ENCODE measurements around the gene ANTKMT.

Gene ANTKMT

DNA sequence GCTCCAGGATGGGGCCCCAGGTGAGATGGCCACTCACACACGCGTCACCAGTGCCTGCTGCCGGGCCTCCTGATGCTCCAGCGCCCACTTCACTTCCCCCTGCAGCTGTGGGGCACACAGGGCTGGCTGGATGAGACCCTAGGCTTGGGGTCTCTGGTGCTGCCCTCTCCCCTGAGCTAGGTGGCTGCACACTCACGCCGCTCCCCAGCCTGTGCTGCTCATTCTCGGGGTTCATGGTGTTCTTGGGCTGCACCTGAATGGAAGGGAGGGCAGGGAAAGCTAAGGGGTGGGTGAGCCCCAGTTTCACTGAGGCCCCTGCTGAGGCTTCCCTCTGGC, 4.1 kb downstream of the ANTKMT start:
- Histone ChIP-seq H3K4me3 (ENCODE audit: low read depth, low read length) (no peak overlapping the region), H2AFZ (ENCODE audit: insufficient read depth, low read length, poor library complexity) (no peak overlapping the region), H4K12ac (ENCODE audit: low read depth, low read length) (no peak overlapping the region), H3K4ac (ENCODE audit: low read depth, low read length) (no peak overlapping the region), H4K91ac (ENCODE audit: low read depth, low read length) (no peak overlapping the region), H3K27ac (ENCODE audit: low read depth, low read length) (no peak overlapping the region), H3K4me2 (ENCODE audit: low read length) (no peak overlapping the region), H3K27me3 (ENCODE audit: insufficient read depth, low read length) (peaks cover 7% of the 10 kb centered on the region), H3K36me3 (ENCODE audit: control insufficient read depth in 1 of 2, insufficient read depth in 2 of 2, low read length in 2 of 2) (peaks cover 0 to 5% of the 10 kb centered on the region in 2 experiments), H3K23ac (ENCODE audit: low read length) (no peak overlapping the region), H3K79me1 (ENCODE audit: low read length) (peaks cover 12% of the 10 kb centered on the region), H2AK5ac (ENCODE audit: low read length) (no peak overlapping the region), H2BK12ac (ENCODE audit: low read length) (no peak overlapping the region), H4K8ac (ENCODE audit: low read depth, low read length) (no peak overlapping the region), H3K18ac (ENCODE audit: low read length) (no peak overlapping the region), H2BK5ac (ENCODE audit: low read depth, low read length, poor library complexity) (no peak overlapping the region), H3K9me3 (ENCODE audit: insufficient read depth, low read depth, low read length) (peaks cover 4% of the 10 kb centered on the region), H3K14ac (ENCODE audit: low read length) (no peak overlapping the region), H3K9ac (ENCODE audit: low read length) (no peak overlapping the region), H3K79me2 (ENCODE audit: control insufficient read depth, insufficient read depth, low read length, poor library complexity) (peaks cover 6% of the 10 kb centered on the region), H2BK120ac (ENCODE audit: insufficient read depth, low read length, poor library complexity) (no peak overlapping the region), H3K4me1 (ENCODE audit: control insufficient read depth in 1 of 2, insufficient read depth in 2 of 2, low read length in 2 of 2) (peaks cover 19 to 26% of the 10 kb centered on the region in 2 experiments)
- no CpG with 5 or more reads among the region's 7 CpGs for WGBS (ENCODE audit: extremely low coverage, insufficient coverage, insufficient read length)
- DNase-seq = no peak

DNA sequence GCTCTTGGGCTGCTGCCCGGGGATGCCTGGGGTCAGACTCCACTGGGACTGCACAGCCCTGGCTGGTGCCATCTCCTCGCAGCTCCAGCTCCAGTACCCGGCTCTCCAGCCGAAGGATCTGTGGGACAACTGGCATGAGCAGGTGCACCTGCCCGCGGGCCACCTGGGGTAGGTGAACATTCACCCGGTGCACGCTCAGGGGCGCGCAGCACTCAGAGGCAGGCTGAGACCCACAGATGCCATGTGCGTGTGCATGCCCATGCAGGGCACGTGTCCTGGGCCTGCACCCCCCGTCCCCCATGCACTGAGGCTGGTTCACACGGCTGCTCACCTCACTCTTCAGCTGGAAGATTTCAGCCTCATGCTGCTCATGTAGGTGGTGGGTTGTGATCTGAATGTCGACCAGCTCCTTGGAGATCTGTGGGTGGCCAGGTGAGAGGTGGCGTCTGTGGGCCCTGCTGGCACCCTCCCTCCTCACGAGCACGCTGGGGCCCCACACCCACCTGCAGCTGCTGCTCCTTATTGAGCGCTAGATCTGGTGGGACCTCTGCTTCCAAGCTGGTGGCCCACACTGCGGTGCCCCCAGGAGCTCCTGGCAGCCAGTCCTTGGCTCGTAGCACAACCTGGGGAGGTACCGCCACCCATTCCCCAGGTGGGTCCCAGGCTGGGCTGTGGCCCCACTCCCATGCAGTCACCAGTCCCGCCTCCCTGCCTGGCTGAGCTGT, 4.7 kb downstream of the ANTKMT start:
- peaks cover 7% of the 10 kb centered on the region for H3K27me3 ChIP-seq (ENCODE audit: insufficient read depth, low read length)
- no peak overlapping the region for H2AK5ac ChIP-seq (ENCODE audit: low read length)
- no peak for DNase-seq
- no peak overlapping the region for H3K23ac ChIP-seq (ENCODE audit: low read length)
- no peak overlapping the region for H3K4me3 ChIP-seq (ENCODE audit: low read depth, low read length)
- H4K12ac ChIP-seq (ENCODE audit: low read depth, low read length) = no peak overlapping the region
- no peak overlapping the region for H4K8ac ChIP-seq (ENCODE audit: low read depth, low read length)
- H2AFZ ChIP-seq (ENCODE audit: insufficient read depth, low read length, poor library complexity) = no peak overlapping the region
- peaks cover 16 to 20% of the 10 kb centered on the region in 2 experiments for H3K4me1 ChIP-seq (ENCODE audit: control insufficient read depth in 1 of 2, insufficient read depth in 2 of 2, low read length in 2 of 2)
- peaks cover 4% of the 10 kb centered on the region for H3K79me2 ChIP-seq (ENCODE audit: control insufficient read depth, insufficient read depth, low read length, poor library complexity)
- H4K91ac ChIP-seq (ENCODE audit: low read depth, low read length) = no peak overlapping the region
- no peak overlapping the region for H2BK5ac ChIP-seq (ENCODE audit: low read depth, low read length, poor library complexity)
- H3K27ac ChIP-seq (ENCODE audit: low read depth, low read length) = no peak overlapping the region
- H3K36me3 ChIP-seq (ENCODE audit: control insufficient read depth in 1 of 2, insufficient read depth in 2 of 2, low read length in 2 of 2) = peaks cover 2 to 5% of the 10 kb centered on the region in 2 experiments
- no CpG with 5 or more reads among the region's 23 CpGs for WGBS (ENCODE audit: extremely low coverage, insufficient coverage, insufficient read length)
- H2BK120ac ChIP-seq (ENCODE audit: insufficient read depth, low read length, poor library complexity) = no peak overlapping the region
- peaks cover 4% of the 10 kb centered on the region for H3K9me3 ChIP-seq (ENCODE audit: insufficient read depth, low read depth, low read length)
- H2BK12ac ChIP-seq (ENCODE audit: low read length) = no peak overlapping the region
- no peak overlapping the region for H3K4me2 ChIP-seq (ENCODE audit: low read length)
- H3K79me1 ChIP-seq (ENCODE audit: low read length) = peaks cover 10% of the 10 kb centered on the region
- no peak overlapping the region for H3K14ac ChIP-seq (ENCODE audit: low read length)
- H3K18ac ChIP-seq (ENCODE audit: low read length) = no peak overlapping the region
- H3K9ac ChIP-seq (ENCODE audit: low read length) = no peak overlapping the region
- H3K4ac ChIP-seq (ENCODE audit: low read depth, low read length) = no peak overlapping the region

DNA sequence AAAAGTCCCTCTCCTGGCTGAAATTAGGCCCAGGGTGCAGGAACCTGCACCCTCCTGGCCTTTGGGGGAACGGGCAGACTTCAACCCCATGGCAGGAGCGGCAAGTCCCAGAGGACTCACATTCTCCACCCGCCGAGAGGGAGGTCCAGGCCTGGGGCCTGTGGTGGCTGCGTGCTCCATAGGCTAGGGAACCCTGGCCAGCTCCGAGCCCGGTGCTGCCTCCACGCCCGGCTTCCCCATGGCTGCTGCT, 5.2 kb downstream of the ANTKMT start:
- Histone ChIP-seq H2AK5ac (ENCODE audit: low read length) (no peak overlapping the region), H2BK5ac (ENCODE audit: low read depth, low read length, poor library complexity) (no peak overlapping the region), H3K18ac (ENCODE audit: low read length) (no peak overlapping the region), H3K14ac (ENCODE audit: low read length) (no peak overlapping the region), H3K4me1 (ENCODE audit: control insufficient read depth in 1 of 2, insufficient read depth in 2 of 2, low read length in 2 of 2) (peaks cover 16 to 18% of the 10 kb centered on the region in 2 experiments), H3K79me1 (ENCODE audit: low read length) (peaks cover 5% of the 10 kb centered on the region), H3K4ac (ENCODE audit: low read depth, low read length) (no peak overlapping the region), H4K12ac (ENCODE audit: low read depth, low read length) (no peak overlapping the region), H3K9me3 (ENCODE audit: insufficient read depth, low read depth, low read length) (peaks cover 4% of the 10 kb centered on the region), H4K8ac (ENCODE audit: low read depth, low read length) (no peak overlapping the region), H3K79me2 (ENCODE audit: control insufficient read depth, insufficient read depth, low read length, poor library complexity) (peaks cover under 1% of the 10 kb centered on the region), H2AFZ (ENCODE audit: insufficient read depth, low read length, poor library complexity) (no peak overlapping the region), H2BK12ac (ENCODE audit: low read length) (no peak overlapping the region), H3K27ac (ENCODE audit: low read depth, low read length) (no peak overlapping the region), H3K4me2 (ENCODE audit: low read length) (no peak overlapping the region), H3K36me3 (ENCODE audit: control insufficient read depth in 1 of 2, insufficient read depth in 2 of 2, low read length in 2 of 2) (peaks cover 2 to 5% of the 10 kb centered on the region in 2 experiments), H3K9ac (ENCODE audit: low read length) (no peak overlapping the region), H3K27me3 (ENCODE audit: insufficient read depth, low read length) (peaks cover 7% of the 10 kb centered on the region), H4K91ac (ENCODE audit: low read depth, low read length) (no peak overlapping the region), H3K23ac (ENCODE audit: low read length) (no peak overlapping the region), H3K4me3 (ENCODE audit: low read depth, low read length) (no peak overlapping the region), H2BK120ac (ENCODE audit: insufficient read depth, low read length, poor library complexity) (no peak overlapping the region)
- WGBS (ENCODE audit: extremely low coverage, insufficient coverage, insufficient read length) = no CpG with 5 or more reads among the region's 9 CpGs
- no peak for DNase-seq

GRCh38 chr16:726438-727290, 5.7 kb downstream of the ANTKMT start, which contains the start of the genes CCDC78 and HAGHL:
Gene CCDC78 (minus strand): TSS chr16:726443. CDS start chr16:726367, 76 bp downstream.
Gene HAGHL (plus strand): TSS chr16:727106. CDS start chr16:727510, 404 bp downstream.
- H4K12ac ChIP-seq (ENCODE audit: low read depth, low read length) = peak within 1 kb of the TSS; percentile 26
- H3K14ac ChIP-seq (ENCODE audit: low read length) = no peak within 1 kb of the TSS
- H2AFZ ChIP-seq (ENCODE audit: insufficient read depth, low read length, poor library complexity) = no peak within 1 kb of the TSS
- H2BK12ac ChIP-seq (ENCODE audit: low read length) = no peak within 1 kb of the TSS
- H3K4me3 ChIP-seq (ENCODE audit: low read depth, low read length) = peak within 1 kb of the TSS; percentile 65
- no peak within 1 kb of the TSS for H3K23ac ChIP-seq (ENCODE audit: low read length)
- no peak within 1 kb of the TSS for H3K27ac ChIP-seq (ENCODE audit: low read depth, low read length)
- no peak within 1 kb of the TSS for H2AK5ac ChIP-seq (ENCODE audit: low read length)
- peaks cover 3% of the 10 kb centered on the region for H3K79me1 ChIP-seq (ENCODE audit: low read length)
- H3K4me1 ChIP-seq (ENCODE audit: control insufficient read depth in 1 of 2, insufficient read depth in 2 of 2, low read length in 2 of 2) = peaks cover 12 to 14% of the 10 kb centered on the region in 2 experiments
- no peak within 1 kb of the TSS for H2BK5ac ChIP-seq (ENCODE audit: low read depth, low read length, poor library complexity)
- H3K9me3 ChIP-seq (ENCODE audit: insufficient read depth, low read depth, low read length) = peaks cover 2% of the 10 kb centered on the region
- no peak within 1 kb of the TSS for H2BK120ac ChIP-seq (ENCODE audit: insufficient read depth, low read length, poor library complexity)
- WGBS (ENCODE audit: extremely low coverage, insufficient coverage, insufficient read length) = no CpG with 5 or more reads among the region's 88 CpGs
- H3K9ac ChIP-seq (ENCODE audit: low read length) = peak within 1 kb of the TSS; percentile 30
- H4K8ac ChIP-seq (ENCODE audit: low read depth, low read length) = no peak within 1 kb of the TSS
- no peak within 1 kb of the TSS for H3K18ac ChIP-seq (ENCODE audit: low read length)
- no peaks in the 10 kb centered on the region for H3K79me2 ChIP-seq (ENCODE audit: control insufficient read depth, insufficient read depth, low read length, poor library complexity)
- H3K27me3 ChIP-seq (ENCODE audit: insufficient read depth, low read length) = peaks cover 7% of the 10 kb centered on the region
- no peak within 1 kb of the TSS for H3K4ac ChIP-seq (ENCODE audit: low read depth, low read length)
- DNase-seq = peak; percentile 58 to 72
- peaks cover 7 to 8% of the 10 kb centered on the region in 2 experiments for H3K36me3 ChIP-seq (ENCODE audit: control insufficient read depth in 1 of 2, insufficient read depth in 2 of 2, low read length in 2 of 2)
- peak within 1 kb of the TSS; percentile 4 for H4K91ac ChIP-seq (ENCODE audit: low read depth, low read length)
- peak within 1 kb of the TSS; percentile 68 for H3K4me2 ChIP-seq (ENCODE audit: low read length)
